ENCODE data around the gene ACTRT2.

- TF ChIP-seq MAFK (IDR thresholded peaks at IDR 0.05; ENCODE audit: low read depth, low read length) (no peak), GABPA (IDR thresholded peaks at IDR 0.05; ENCODE audit: borderline replicate concordance, insufficient read depth, low read length) (no peak), POLR2AphosphoS5 (IDR thresholded peaks at IDR 0.05; ENCODE audit: low read depth, low read length) (no peak), SP1 (IDR thresholded peaks at IDR 0.05; ENCODE audit: low read depth, low read length) (no peak), TAF1 (IDR thresholded peaks at IDR 0.05; ENCODE audit: low read depth, low read length) (no peak), POLR2A (IDR thresholded peaks at IDR 0.05; ENCODE audit: control extremely low read depth in 1 of 2, low read depth in 2 of 2, low read length in 2 of 2) (no peak)
Measured at GRCh38 chr1:3014050-3014440, 7.2 kb upstream of the ACTRT2 start.

All from H1 (cell line).